Measurements from ENCODE around the gene PPP1R13B. TPM values are rescaled to one million over a fixed set of nuclear protein-coding genes. Genes with fewer than 3 reads are reported as not detected.

The PPP1R13B gene
- polyA plus RNA-seq, 2 of the 4 experiments (the other 2 are of a cell fraction): 2.2 to 2.7 TPM

- Histone ChIP-seq H3K4me3 (no peak overlapping the region), H3K4me1 (no peaks in the 10 kb centered on the region), H3K4me2 (no peak overlapping the region), H3K27ac (no peak overlapping the region), H3K9me3 (no peaks in the 10 kb centered on the region)
- no peak for TF ChIP-seq CBX8 (IDR thresholded peaks at IDR 0.05)
- TF ChIP-seq ZSCAN20 (CRISPR knock-in tag; IDR thresholded peaks at IDR 0.05): no peak
- TF ChIP-seq NFE2L2 (conservative IDR thresholded peaks at IDR 0.05; ENCODE audit: low read length): no peak
- TF ChIP-seq ESRRA (IDR thresholded peaks at IDR 0.05; ENCODE audit: borderline replicate concordance, low read length): no peak
- TF ChIP-seq CTCF (IDR thresholded peaks at IDR 0.05): no peak
- TF ChIP-seq KDM5A (IDR thresholded peaks at IDR 0.05): no peak
- no peak for TF ChIP-seq SMC3 (IDR thresholded peaks at IDR 0.05)
- TF ChIP-seq TP53 (CRISPR knock-in tag; IDR thresholded peaks at IDR 0.05): no peak
- no peak for TF ChIP-seq MAZ (IDR thresholded peaks at IDR 0.05; ENCODE audit: borderline replicate concordance, low read depth, low read length)
- no peak for TF ChIP-seq EHF (CRISPR knock-in tag; IDR thresholded peaks at IDR 0.05)
- no peak for TF ChIP-seq RFX5 (IDR thresholded peaks at IDR 0.05)
- TF ChIP-seq CHD4 (IDR thresholded peaks at IDR 0.05; ENCODE audit: borderline replicate concordance): no peak
- FAIRE-seq: no peak
- WGBS (ENCODE audit: missing lambda C conversion rate): 88% methylated on average over 10 of the region's 15 CpGs
- ChIA-PET CTCF (interaction anchor here (1.1 kb wide), 1 partner anchor 21 kb away, joined by 3 read pairs; no protein-coding TSS in a partner anchor), POLR2A (no interaction called here)
- no peak for DNase-seq (ENCODE audit: low read depth in 1 of 2, low spot score in 1 of 2)
- ATAC-seq: no peak
Measured at GRCh38 chr14:103743691-103744090, 103.7 kb downstream of the PPP1R13B start.

- FAIRE-seq: no peak
- TF ChIP-seq SMC3 (IDR thresholded peaks at IDR 0.05) (no peak), EHMT2 (IDR thresholded peaks at IDR 0.05; ENCODE audit: low read depth) (no peak), JUN (IDR thresholded peaks at IDR 0.05) (no peak), RCOR1 (IDR thresholded peaks at IDR 0.05; ENCODE audit: low read depth, low read length) (no peak), EHF (CRISPR knock-in tag; IDR thresholded peaks at IDR 0.05) (no peak)
- Histone ChIP-seq H3K4me1 (no peaks in the 10 kb centered on the region), H3K4me2 (no peak overlapping the region), H3K27ac (no peak overlapping the region), H3K9me3 (no peaks in the 10 kb centered on the region), H3K4me3 (no peak overlapping the region)
- WGBS (ENCODE audit: missing lambda C conversion rate): 91% methylated on average over 14 of the region's 14 CpGs
- no peak for ATAC-seq
- CTCF ChIA-PET: interaction anchor here (1.1 kb wide), 1 partner anchor 20 kb away, joined by 3 read pairs; no protein-coding TSS in a partner anchor
- no peak for DNase-seq (ENCODE audit: low read depth in 1 of 2, low spot score in 1 of 2)
- POLR2A ChIA-PET: no interaction called here
Measured at GRCh38 chr14:103742499-103743255, 104.7 kb downstream of the PPP1R13B start.

- H3K4me3 ChIP-seq: no peak overlapping the region
- H3K9me3 ChIP-seq: no peaks in the 10 kb centered on the region
- WGBS (ENCODE audit: missing lambda C conversion rate): 91% methylated on average over 7 of the region's 9 CpGs
- FAIRE-seq: no peak
- DNase-seq (ENCODE audit: low read depth in 1 of 2, low spot score in 1 of 2): no peak
- H3K4me1 ChIP-seq: no peaks in the 10 kb centered on the region
- no peak for ATAC-seq
- no peak overlapping the region for H3K27ac ChIP-seq
- ChIA-PET CTCF (interaction anchor here (0.9 kb wide), 1 partner anchor 21 kb away, joined by 3 read pairs; no protein-coding TSS in a partner anchor), POLR2A (no interaction called here)
- H3K4me2 ChIP-seq: no peak overlapping the region
- TF ChIP-seq REST (IDR thresholded peaks at IDR 0.05) (no peak), KDM5A (IDR thresholded peaks at IDR 0.05) (no peak), HDAC2 (IDR thresholded peaks at IDR 0.05) (no peak), KDM1A (IDR thresholded peaks at IDR 0.05; ENCODE audit: low read depth) (no peak), E2F6 (IDR thresholded peaks at IDR 0.05; ENCODE audit: borderline replicate concordance, low read depth) (no peak), MAZ (IDR thresholded peaks at IDR 0.05; ENCODE audit: borderline replicate concordance, low read depth, low read length) (no peak), CTCF (IDR thresholded peaks at IDR 0.05) (no peak), FOSL2 (IDR thresholded peaks at IDR 0.05) (no peak), FOSL2 (CRISPR knock-in tag; IDR thresholded peaks at IDR 0.05) (no peak), ZNF302 (CRISPR knock-in tag; IDR thresholded peaks at IDR 0.05) (no peak), TP53 (CRISPR knock-in tag; IDR thresholded peaks at IDR 0.05) (no peak), RAD21 (conservative IDR thresholded peaks at IDR 0.05 in 1 of 2, IDR thresholded peaks at IDR 0.05 in 1 of 2) (no peak), MAX (IDR thresholded peaks at IDR 0.05) (no peak), MAFK (IDR thresholded peaks at IDR 0.05; ENCODE audit: partially characterized antibody) (no peak), CEBPB (IDR thresholded peaks at IDR 0.05) (no peak)
Measured at GRCh38 chr14:103741876-103742275, 105.5 kb downstream of the PPP1R13B start.

Measured in A549 (cell line).